ENCODE results near the gene CNTNAP2.

Gene CNTNAP2

DNA sequence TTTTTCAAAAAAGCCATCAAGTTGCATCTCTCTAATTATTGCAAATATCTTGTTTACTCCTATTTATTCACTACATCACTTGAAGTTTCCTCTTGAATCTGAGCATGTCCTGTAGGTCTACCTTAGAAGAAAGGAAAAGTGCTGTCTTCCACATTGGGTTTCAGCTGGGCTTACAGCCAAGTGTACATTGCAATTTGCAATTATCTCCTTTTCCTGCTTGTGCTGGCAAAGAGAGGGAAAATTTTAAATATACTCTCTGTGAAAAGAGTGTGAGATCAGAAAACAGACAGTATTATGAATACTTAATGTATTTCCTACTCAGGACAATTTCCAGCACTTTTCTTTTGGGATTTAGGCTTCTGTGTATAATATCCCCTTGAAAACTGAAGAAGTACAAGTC, 839.7 kb downstream of the CNTNAP2 start:
- Histone ChIP-seq H3K79me2 (ENCODE audit: control insufficient read depth, insufficient read depth, low read length, unreplicated experiment) (no peaks in the 10 kb centered on the region), H3K27me3 (ENCODE audit: insufficient read depth, low read length) (no peaks in the 10 kb centered on the region), H3K36me3 (ENCODE audit: insufficient read depth, low read length) (no peaks in the 10 kb centered on the region), H3K27ac (ENCODE audit: low read depth, low read length) (no peak overlapping the region), H3K4me3 (ENCODE audit: low read depth, low read length) (no peak overlapping the region), H2AFZ (ENCODE audit: low read length, unreplicated experiment) (no peak overlapping the region), H3K4me1 (ENCODE audit: control insufficient read depth, insufficient read depth, low read length, unreplicated experiment) (no peaks in the 10 kb centered on the region)

DNA sequence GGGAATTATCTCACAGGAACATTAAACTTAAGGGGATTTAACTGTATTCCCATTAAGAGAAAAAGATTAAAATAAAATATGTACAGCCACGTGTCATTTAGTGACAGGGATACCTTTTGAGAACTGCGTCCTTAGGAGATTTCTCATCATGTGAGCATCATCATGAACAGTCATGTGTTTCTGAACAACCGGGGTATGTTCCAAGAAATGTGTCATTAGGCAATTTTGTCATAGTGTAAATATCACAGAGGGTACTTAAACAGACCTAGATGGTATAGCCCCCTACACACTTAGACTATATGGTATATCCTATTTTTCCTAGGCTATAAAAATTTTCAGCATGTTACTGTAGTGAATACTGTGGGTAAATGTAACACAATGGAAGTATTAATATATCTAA, 840.3 kb downstream of the CNTNAP2 start:
- Histone ChIP-seq H3K36me3 (ENCODE audit: insufficient read depth, low read length) (no peaks in the 10 kb centered on the region), H3K4me3 (ENCODE audit: low read depth, low read length) (no peak overlapping the region), H3K79me2 (ENCODE audit: control insufficient read depth, insufficient read depth, low read length, unreplicated experiment) (no peaks in the 10 kb centered on the region), H3K4me1 (ENCODE audit: control insufficient read depth, insufficient read depth, low read length, unreplicated experiment) (no peaks in the 10 kb centered on the region), H3K27me3 (ENCODE audit: insufficient read depth, low read length) (no peaks in the 10 kb centered on the region), H2AFZ (ENCODE audit: low read length, unreplicated experiment) (no peak overlapping the region), H3K27ac (ENCODE audit: low read depth, low read length) (no peak overlapping the region)

DNA sequence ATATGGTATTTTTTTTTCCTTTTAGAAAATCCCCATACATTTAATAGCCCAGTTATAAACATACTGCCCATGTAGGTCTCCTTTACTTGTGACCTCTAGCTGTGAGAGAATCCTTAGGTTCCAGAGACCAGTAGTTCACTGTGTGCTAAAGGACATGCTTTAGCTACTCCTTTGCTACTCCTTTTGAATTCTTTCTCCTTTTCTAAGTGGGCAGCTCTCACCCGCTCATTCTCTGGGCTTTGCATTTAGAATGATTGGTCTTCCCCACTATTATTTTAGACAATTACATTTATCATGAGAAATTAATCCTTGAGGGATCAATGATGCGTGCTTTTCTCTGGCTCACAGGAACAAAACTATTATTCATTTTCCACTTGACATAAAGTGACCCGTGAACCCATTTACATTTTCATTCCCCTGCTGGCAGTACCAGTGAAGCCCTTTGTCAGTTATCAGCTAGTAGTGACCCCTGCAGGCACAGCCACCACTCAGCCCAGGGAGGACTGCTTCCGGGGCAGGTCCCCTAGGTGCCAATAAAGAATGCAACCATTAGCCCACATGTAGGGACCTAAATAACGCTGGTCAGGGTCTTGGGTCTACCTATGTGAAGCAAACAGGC, 844.3 kb downstream of the CNTNAP2 start:
- H3K27me3 ChIP-seq (ENCODE audit: insufficient read depth, low read length), result no peaks in the 10 kb centered on the region
- H3K4me3 ChIP-seq (ENCODE audit: low read depth, low read length), result no peak overlapping the region
- H3K4me1 ChIP-seq (ENCODE audit: control insufficient read depth, insufficient read depth, low read length, unreplicated experiment), result no peaks in the 10 kb centered on the region

DNA sequence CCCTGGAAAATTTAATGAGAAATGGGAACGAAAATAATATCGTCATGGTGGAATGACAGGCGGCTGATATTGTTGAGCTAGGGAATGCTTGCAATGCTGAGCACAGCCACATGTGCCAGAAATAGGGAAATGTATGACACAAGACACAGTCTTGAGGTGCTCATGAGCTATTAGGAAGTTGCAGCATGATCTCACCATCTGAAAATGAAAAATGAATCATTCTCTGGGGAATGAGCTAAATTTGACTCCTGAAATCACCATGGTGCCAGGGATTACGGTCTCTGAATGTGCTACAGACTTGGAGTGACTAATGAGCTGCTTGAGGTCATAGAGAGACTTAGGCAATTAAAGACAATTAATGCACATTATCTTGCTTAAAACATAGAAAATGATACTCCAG, 845.0 kb downstream of the CNTNAP2 start:
- Histone ChIP-seq H3K79me2 (ENCODE audit: control insufficient read depth, insufficient read depth, low read length, unreplicated experiment) (no peaks in the 10 kb centered on the region), H3K36me3 (ENCODE audit: insufficient read depth, low read length) (no peaks in the 10 kb centered on the region), H2AFZ (ENCODE audit: low read length, unreplicated experiment) (no peak overlapping the region), H3K27ac (ENCODE audit: low read depth, low read length) (no peak overlapping the region), H3K4me1 (ENCODE audit: control insufficient read depth, insufficient read depth, low read length, unreplicated experiment) (no peaks in the 10 kb centered on the region), H3K4me3 (ENCODE audit: low read depth, low read length) (no peak overlapping the region), H3K27me3 (ENCODE audit: insufficient read depth, low read length) (no peaks in the 10 kb centered on the region)

More for the DNA sequence above, 844.3 kb downstream of the CNTNAP2 start:
- no peak overlapping the region for H3K27ac ChIP-seq (ENCODE audit: low read depth, low read length)
- H3K79me2 ChIP-seq (ENCODE audit: control insufficient read depth, insufficient read depth, low read length, unreplicated experiment), result no peaks in the 10 kb centered on the region
- no peak overlapping the region for H2AFZ ChIP-seq (ENCODE audit: low read length, unreplicated experiment)
- no peaks in the 10 kb centered on the region for H3K36me3 ChIP-seq (ENCODE audit: insufficient read depth, low read length)

DNA sequence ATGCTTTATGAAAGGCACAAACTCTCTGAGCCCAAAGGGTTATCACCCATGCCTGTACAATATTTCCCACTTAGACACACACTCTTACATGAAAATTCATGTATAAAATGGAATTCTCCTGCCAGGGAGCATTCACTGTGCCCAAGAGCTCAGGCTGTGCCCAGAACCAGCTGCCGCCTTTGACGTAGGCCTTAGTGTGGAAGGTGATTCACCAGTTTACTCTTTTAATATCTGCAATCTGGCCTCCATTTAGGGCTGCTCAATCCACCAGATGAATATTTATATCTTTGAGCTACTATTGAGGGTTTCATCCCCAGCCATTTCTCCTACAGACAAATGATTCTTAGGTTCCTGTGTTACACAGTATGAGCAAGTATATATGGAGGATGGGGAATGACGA, 849.7 kb downstream of the CNTNAP2 start:
- Histone ChIP-seq H3K4me1 (ENCODE audit: control insufficient read depth, insufficient read depth, low read length, unreplicated experiment) (no peaks in the 10 kb centered on the region), H2AFZ (ENCODE audit: low read length, unreplicated experiment) (no peak overlapping the region), H3K79me2 (ENCODE audit: control insufficient read depth, insufficient read depth, low read length, unreplicated experiment) (no peaks in the 10 kb centered on the region), H3K27ac (ENCODE audit: low read depth, low read length) (no peak overlapping the region), H3K36me3 (ENCODE audit: insufficient read depth, low read length) (no peaks in the 10 kb centered on the region), H3K4me3 (ENCODE audit: low read depth, low read length) (no peak overlapping the region), H3K27me3 (ENCODE audit: insufficient read depth, low read length) (no peaks in the 10 kb centered on the region)

DNA sequence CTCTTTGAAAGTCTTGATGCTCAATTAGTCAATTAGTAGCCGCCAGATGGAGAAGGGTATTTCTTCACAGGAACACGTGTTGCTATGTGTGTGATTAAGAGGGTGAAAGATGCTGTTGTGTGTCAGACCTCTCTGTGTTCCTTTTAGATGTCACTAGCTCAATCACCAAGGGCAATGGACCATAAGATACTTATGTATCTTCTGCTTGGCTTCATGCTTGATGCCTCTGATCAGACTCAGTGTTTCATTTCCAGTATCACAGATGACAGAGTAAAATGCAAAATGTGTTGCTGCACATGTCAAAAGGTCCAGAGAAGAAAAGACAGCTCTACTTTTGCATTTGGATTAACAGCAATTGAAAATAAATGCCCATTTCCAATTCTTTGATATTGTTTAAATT, 865.9 kb downstream of the CNTNAP2 start:
- no peak overlapping the region for H3K4me3 ChIP-seq (ENCODE audit: low read depth, low read length)
- H3K36me3 ChIP-seq (ENCODE audit: insufficient read depth, low read length), result no peaks in the 10 kb centered on the region
- H2AFZ ChIP-seq (ENCODE audit: low read length, unreplicated experiment), result no peak overlapping the region
- no peaks in the 10 kb centered on the region for H3K27me3 ChIP-seq (ENCODE audit: insufficient read depth, low read length)
- H3K27ac ChIP-seq (ENCODE audit: low read depth, low read length), result no peak overlapping the region
- no peaks in the 10 kb centered on the region for H3K4me1 ChIP-seq (ENCODE audit: control insufficient read depth, insufficient read depth, low read length, unreplicated experiment)
- no peaks in the 10 kb centered on the region for H3K79me2 ChIP-seq (ENCODE audit: control insufficient read depth, insufficient read depth, low read length, unreplicated experiment)

DNA sequence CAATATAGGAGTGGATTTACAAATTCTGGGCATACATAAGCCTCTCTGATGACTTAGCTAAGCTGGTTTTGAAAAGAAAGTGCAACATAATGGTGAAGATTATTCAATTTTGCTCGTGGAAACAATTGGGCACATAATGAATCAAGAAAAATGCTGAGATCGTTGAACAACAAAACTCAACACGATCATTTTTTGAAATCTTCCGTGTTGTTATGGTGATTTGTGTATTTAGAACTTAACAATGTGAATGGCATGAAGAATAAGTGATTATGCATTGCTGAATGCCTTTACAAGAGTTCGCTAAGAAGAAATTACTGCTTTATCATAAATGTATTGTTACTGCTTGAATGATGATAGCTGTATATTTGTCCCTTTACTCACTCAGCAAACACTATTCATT, 875.0 kb downstream of the CNTNAP2 start:
- no peaks in the 10 kb centered on the region for H3K27me3 ChIP-seq (ENCODE audit: insufficient read depth, low read length)
- no peaks in the 10 kb centered on the region for H3K79me2 ChIP-seq (ENCODE audit: control insufficient read depth, insufficient read depth, low read length, unreplicated experiment)

DNA sequence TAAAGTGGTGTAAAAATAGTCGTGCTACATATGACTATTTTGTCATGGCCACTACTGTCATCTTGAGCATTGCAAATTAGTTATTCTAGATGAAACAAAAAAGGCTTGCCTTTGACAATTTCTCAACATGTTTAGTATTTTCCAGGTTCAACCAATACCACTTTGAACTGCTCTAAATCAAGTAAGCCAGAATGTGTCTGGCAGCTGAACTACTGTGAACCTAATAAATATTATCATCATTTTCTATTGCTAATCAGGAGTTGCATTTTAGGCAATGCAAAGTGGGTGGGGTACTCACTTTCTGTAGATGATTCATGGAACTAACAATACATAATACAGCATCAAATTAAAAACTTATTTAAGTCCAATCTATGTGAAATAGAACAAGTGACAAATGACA, 877.2 kb downstream of the CNTNAP2 start:
- Histone ChIP-seq H3K36me3 (ENCODE audit: insufficient read depth, low read length) (no peaks in the 10 kb centered on the region), H3K4me1 (ENCODE audit: control insufficient read depth, insufficient read depth, low read length, unreplicated experiment) (no peaks in the 10 kb centered on the region), H2AFZ (ENCODE audit: low read length, unreplicated experiment) (no peak overlapping the region), H3K27ac (ENCODE audit: low read depth, low read length) (no peak overlapping the region), H3K27me3 (ENCODE audit: insufficient read depth, low read length) (no peaks in the 10 kb centered on the region), H3K79me2 (ENCODE audit: control insufficient read depth, insufficient read depth, low read length, unreplicated experiment) (no peaks in the 10 kb centered on the region), H3K4me3 (ENCODE audit: low read depth, low read length) (no peak overlapping the region)

More for the DNA sequence above, 875.0 kb downstream of the CNTNAP2 start:
- no peaks in the 10 kb centered on the region for H3K4me1 ChIP-seq (ENCODE audit: control insufficient read depth, insufficient read depth, low read length, unreplicated experiment)
- no peak overlapping the region for H3K27ac ChIP-seq (ENCODE audit: low read depth, low read length)
- H3K36me3 ChIP-seq (ENCODE audit: insufficient read depth, low read length), result no peaks in the 10 kb centered on the region
- no peak overlapping the region for H2AFZ ChIP-seq (ENCODE audit: low read length, unreplicated experiment)
- no peak overlapping the region for H3K4me3 ChIP-seq (ENCODE audit: low read depth, low read length)

DNA sequence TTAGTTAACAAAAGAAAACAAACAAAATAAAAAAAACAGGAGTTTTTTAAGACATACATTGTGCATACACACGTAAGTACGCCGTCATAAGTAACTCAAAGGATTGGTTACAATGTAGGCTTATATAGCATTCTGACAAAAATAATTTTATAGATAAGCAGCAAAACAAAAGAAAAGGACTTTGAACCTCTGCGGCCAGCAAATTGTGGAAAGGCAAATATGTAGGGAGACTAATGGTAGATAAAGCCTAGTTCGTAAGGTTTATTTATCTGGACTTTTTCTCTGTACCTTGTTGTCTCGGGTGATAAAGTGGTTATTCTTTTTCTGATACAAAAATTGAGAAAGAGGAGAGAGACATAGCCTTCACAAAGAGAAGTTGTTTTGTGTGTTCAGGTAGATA, 891.9 kb downstream of the CNTNAP2 start:
- Histone ChIP-seq H3K36me3 (ENCODE audit: insufficient read depth, low read length) (no peaks in the 10 kb centered on the region), H3K4me1 (ENCODE audit: control insufficient read depth, insufficient read depth, low read length, unreplicated experiment) (no peaks in the 10 kb centered on the region), H3K79me2 (ENCODE audit: control insufficient read depth, insufficient read depth, low read length, unreplicated experiment) (no peaks in the 10 kb centered on the region), H2AFZ (ENCODE audit: low read length, unreplicated experiment) (no peak overlapping the region), H3K4me3 (ENCODE audit: low read depth, low read length) (no peak overlapping the region), H3K27ac (ENCODE audit: low read depth, low read length) (no peak overlapping the region), H3K27me3 (ENCODE audit: insufficient read depth, low read length) (no peaks in the 10 kb centered on the region)

DNA sequence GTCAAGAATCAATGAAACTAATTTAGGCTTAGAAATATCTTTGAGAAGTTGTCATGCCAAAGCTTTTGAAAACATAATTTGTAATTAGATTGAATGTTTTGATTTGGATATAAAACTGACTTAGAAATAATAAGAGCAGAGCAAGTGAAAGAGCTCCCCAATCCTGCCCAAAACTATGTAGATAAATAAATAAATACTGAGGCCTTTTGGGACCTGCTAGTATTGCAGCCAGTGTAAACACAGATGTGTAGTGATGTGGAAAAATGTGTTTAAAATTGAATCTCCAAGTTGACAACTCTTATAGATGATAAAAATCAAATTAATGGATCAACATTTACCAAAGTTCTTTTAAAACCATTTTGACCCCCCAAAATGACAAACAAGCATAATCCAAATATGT, 896.1 kb downstream of the CNTNAP2 start:
- no peak overlapping the region for H2AFZ ChIP-seq (ENCODE audit: low read length, unreplicated experiment)
- no peaks in the 10 kb centered on the region for H3K79me2 ChIP-seq (ENCODE audit: control insufficient read depth, insufficient read depth, low read length, unreplicated experiment)
- no peak overlapping the region for H3K4me3 ChIP-seq (ENCODE audit: low read depth, low read length)
- H3K36me3 ChIP-seq (ENCODE audit: insufficient read depth, low read length), result no peaks in the 10 kb centered on the region
- H3K27ac ChIP-seq (ENCODE audit: low read depth, low read length), result no peak overlapping the region
- H3K4me1 ChIP-seq (ENCODE audit: control insufficient read depth, insufficient read depth, low read length, unreplicated experiment), result peaks cover 6% of the 10 kb centered on the region
- no peaks in the 10 kb centered on the region for H3K27me3 ChIP-seq (ENCODE audit: insufficient read depth, low read length)

DNA sequence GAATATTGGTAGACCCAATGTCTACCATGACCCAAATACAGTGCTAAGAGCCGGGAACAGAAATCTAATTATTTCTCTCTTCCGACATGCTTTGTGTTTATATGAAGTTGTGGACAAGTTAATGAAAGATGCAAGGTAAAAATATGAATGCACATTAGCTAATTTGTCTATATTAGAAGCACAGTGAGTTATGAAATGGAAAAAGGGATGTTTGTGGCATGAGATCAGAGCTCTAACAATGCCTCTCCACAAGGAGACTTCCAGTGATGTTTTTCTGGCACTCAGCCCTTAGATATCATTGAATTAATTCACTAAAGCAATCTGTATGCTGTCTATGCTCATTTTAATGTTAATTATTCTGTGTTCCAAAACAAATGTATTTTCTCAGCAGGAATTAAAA, 897.2 kb downstream of the CNTNAP2 start:
- Histone ChIP-seq H2AFZ (ENCODE audit: low read length, unreplicated experiment) (no peak overlapping the region), H3K27ac (ENCODE audit: low read depth, low read length) (no peak overlapping the region)

More for the DNA sequence above, 897.2 kb downstream of the CNTNAP2 start:
- H3K79me2 ChIP-seq (ENCODE audit: control insufficient read depth, insufficient read depth, low read length, unreplicated experiment), result no peaks in the 10 kb centered on the region
- H3K36me3 ChIP-seq (ENCODE audit: insufficient read depth, low read length), result no peaks in the 10 kb centered on the region
- peaks cover 6% of the 10 kb centered on the region for H3K4me1 ChIP-seq (ENCODE audit: control insufficient read depth, insufficient read depth, low read length, unreplicated experiment)
- H3K27me3 ChIP-seq (ENCODE audit: insufficient read depth, low read length), result no peaks in the 10 kb centered on the region
- no peak overlapping the region for H3K4me3 ChIP-seq (ENCODE audit: low read depth, low read length)
